Fibroblast of villous mesenchyme (primary cell): ENCODE data around the gene GPANK1. TPM values are rescaled to one million over a fixed set of nuclear protein-coding genes. Genes with fewer than 3 reads are reported as not detected.
"Not testable (repeated sequence)": the region's sequence is repeated elsewhere in the genome, so short reads cannot be mapped to it uniquely, and the experiment has no call there.

Experiments used
- DNase-seq: peaks from one replicate; pipeline ENCODE4 v3.0.0-alpha.2; 2010; ENCODE audit warnings: low read depth
- H3K4me3 ChIP-seq: 2 replicates; pipeline ENCODE4 v1.5.1; 2011; ENCODE audit warnings: low read depth, mild to moderate bottlenecking, low read length
- CTCF ChIP-seq: IDR thresholded peaks from 2 replicates; pipeline ENCODE4 v1.5.1; 2012; ENCODE audit warnings: low read depth, mild to moderate bottlenecking, low read length; ENCODE audit not compliant: insufficient read depth
- total RNA-seq: library from RNA; depleted of rRNA; stranded (reverse); fragments of >200 nt; gene quantifications from 2 replicates; pipeline ENCODE4 v1.2.3, GENCODE V29; 2012

The GPANK1 gene
- total RNA-seq = 16.1 and 20.7 TPM in 2 replicates

DNA sequence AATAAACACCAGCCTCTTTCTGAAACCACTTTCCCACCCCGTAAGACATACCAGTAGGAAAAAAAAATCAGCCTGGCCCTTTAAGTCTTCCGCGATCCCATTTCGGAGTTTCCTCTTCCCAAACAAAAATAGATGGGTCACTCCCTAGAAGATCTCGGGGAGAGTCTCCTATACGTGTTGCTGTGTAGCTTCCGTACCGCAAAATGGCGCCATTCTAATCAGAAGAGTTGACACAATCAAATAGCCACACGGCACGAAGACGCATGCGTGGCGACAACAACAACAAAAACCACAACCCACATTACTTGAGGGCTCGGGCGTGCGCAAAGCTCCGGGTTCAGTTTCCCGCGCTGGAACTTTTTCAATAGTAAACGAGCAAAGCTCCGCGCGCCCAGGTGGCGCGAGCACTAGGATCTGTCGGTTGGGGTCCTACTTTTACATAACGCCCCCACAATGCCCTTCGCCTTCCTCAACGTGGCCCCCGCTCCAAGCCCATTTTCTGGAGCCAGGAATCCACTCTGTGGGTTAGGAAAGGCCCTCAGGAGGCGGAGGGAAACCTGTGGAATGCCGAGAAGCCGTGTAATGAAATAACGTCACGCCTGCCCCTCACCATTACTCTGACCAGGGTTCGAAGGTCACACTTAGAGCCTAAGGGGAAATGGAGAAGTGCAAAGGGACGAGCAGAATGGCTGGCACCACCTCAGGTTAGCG lies at the start of gene GPANK1:
Gene GPANK1 (minus strand): TSS at position 208 of the 711 bp plus-strand sequence. CDS start 519 bp downstream, outside the sequence.
- peak; percentile 97 for DNase-seq
- peak within 1 kb of the TSS; percentile 96 for H3K4me3 ChIP-seq
- no peak for TF ChIP-seq CTCF

- TF ChIP-seq CTCF = no peak
These were observed 49.3 kb upstream of the GPANK1 start for GRCh38 chr6:31713991-31714684.

GRCh38 chr6:31713465-31713864 lies 48.7 kb upstream of the GPANK1 start:
- H3K4me3 ChIP-seq = no peak overlapping the region
- DNase-seq = no peak
- TF ChIP-seq CTCF = no peak

More at GRCh38 chr6:31713991-31714684, 49.3 kb upstream of the GPANK1 start:
- H3K4me3 ChIP-seq = no peak overlapping the region
- no peak for DNase-seq

GRCh38 chr6:31712296-31712695 lies 47.5 kb upstream of the GPANK1 start:
- no peak overlapping the region for H3K4me3 ChIP-seq
- no peak for DNase-seq
- no peak for TF ChIP-seq CTCF

- TF ChIP-seq CTCF = no peak
These were observed 46.4 kb upstream of the GPANK1 start for GRCh38 chr6:31711233-31711632.

DNA sequence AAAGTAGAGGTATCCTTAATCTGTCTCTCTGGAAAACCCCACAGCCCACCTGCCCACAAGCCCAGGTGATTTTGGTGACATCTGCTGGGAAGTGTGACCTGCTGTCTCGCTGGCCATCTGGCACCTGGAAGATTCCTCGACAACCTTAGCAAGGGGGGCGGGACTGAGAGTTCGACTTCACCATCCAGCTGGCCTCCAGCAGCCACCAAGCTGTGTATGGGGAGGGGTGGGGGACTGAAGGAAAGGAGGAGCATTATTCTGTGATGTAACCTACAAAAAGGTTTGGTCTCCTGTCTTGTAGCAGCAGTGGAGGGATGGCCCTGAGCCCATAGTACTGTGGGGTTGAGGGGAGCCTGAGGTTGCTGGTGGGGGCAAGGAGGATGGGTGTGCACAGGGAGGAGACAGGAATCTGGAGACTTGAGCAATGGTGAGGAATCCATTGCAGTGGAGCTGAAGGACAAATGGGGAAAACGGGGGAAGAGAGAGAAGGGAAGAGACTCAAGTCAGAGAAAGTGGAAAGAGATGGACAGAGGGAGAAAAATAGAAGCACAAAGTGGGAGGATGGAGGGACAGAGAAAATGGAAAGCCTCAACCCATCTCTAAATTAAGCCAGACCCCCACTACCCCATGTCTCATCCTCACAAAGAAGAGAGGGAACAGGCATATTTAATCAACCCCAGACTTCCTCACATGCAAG lies 45.9 kb upstream of the GPANK1 start:
- TF ChIP-seq CTCF = no peak
- H3K4me3 ChIP-seq = no peak overlapping the region
- no peak for DNase-seq

More at GRCh38 chr6:31711233-31711632, 46.4 kb upstream of the GPANK1 start:
- H3K4me3 ChIP-seq = no peak overlapping the region
- DNase-seq = no peak

DNA sequence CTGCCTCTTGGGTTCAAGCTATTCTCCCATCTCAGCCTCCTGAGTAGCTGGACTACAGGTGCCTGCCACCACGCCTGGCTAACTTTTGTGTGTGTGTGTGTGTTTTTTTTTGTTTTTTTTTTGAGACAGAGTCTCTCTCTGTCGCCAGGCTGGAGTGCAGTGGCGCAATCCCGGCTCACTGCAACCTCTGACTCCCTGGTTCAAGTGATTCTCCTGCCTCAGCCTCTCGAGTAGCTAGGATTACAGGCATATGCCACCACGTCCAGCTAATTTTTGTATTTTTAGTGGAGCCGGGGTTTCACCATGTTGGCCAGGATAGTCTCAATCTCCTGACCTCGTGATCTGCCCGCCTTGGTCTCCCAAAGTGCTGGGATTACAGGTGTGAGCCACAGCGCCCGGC lies 44.4 kb upstream of the GPANK1 start:
- not testable (repeated sequence) for DNase-seq

More for the DNA sequence above, 44.4 kb upstream of the GPANK1 start:
- not testable (repeated sequence) for H3K4me3 ChIP-seq
